Left ventricle myocardium superior (tissue), 1 donor: ENCODE data around the gene RASGEF1B. TPM values are rescaled to one million over a fixed set of nuclear protein-coding genes. Genes with fewer than 3 reads are reported as not detected.
"Not testable (repeated sequence)": the region's sequence is repeated elsewhere in the genome, so short reads cannot be mapped to it uniquely, and the experiment has no call there.

ENCODE experiments used
- ATAC-seq: fragments of 200-7000 bp; cut with Tn5 transposase; one replicate; pipeline ENCODE4 v1.9.1; 2020; ENCODE audit warnings: mild to moderate bottlenecking, moderate library complexity
- DNase-seq: peaks from one replicate; pipeline ENCODE4 v3.0.0-alpha.2; 2020
- intact Hi-C: fragments of 100-400 bp; cut with micrococcal nuclease; formaldehyde crosslinking; loops from one replicate; pipeline ENCODE4 v1.11.0; 2022
- total RNA-seq: library from RNA; stranded (reverse); fragmentation: NEBNext Ultra II Directional; extraction: Animal tissue kit (Norgen Biotek cat#: 25700); gene quantifications from one replicate; pipeline ENCODE4 v1.2.1, GENCODE V29; 2021
- donor health status: DM: no; HTN: yes; CAD: no; lungs with severe emphysema.

RASGEF1B gene
- total RNA-seq, 1 donor from 2014 or later: 2.1 TPM

- DNase-seq (no peak), ATAC-seq (no peak)
- intact Hi-C loops: no loop called here
These were observed 30.9 kb upstream of the RASGEF1B start for GRCh38 chr4:81502564-81502963.

- ATAC-seq (no peak), DNase-seq (no peak)
- intact Hi-C loops: no loop called here
These were observed 28.1 kb upstream of the RASGEF1B start for GRCh38 chr4:81499840-81500239.

GRCh38 chr4:81498551-81499099 lies 26.9 kb upstream of the RASGEF1B start:
- DNase-seq (no peak), ATAC-seq (no peak)
- intact Hi-C loops: no loop called here

GRCh38 chr4:81498046-81498445 lies 26.3 kb upstream of the RASGEF1B start:
- intact Hi-C loops: no loop called here
- ATAC-seq (no peak), DNase-seq (no peak)

- ATAC-seq (no peak), DNase-seq (no peak)
- intact Hi-C loops: no loop called here
These were observed 23.6 kb upstream of the RASGEF1B start for GRCh38 chr4:81495345-81495744.

- ATAC-seq (no peak), DNase-seq (no peak)
- intact Hi-C loops: no loop called here
These were observed 22.3 kb upstream of the RASGEF1B start for GRCh38 chr4:81494031-81494431.

- ATAC-seq: no peak
- no peak for DNase-seq
- intact Hi-C loops: no loop called here
These were observed 21.0 kb upstream of the RASGEF1B start for GRCh38 chr4:81492606-81493230.

- no peak for DNase-seq
- intact Hi-C loops: no loop called here
- peak; percentile 37 for ATAC-seq
These were observed 20.2 kb upstream of the RASGEF1B start for GRCh38 chr4:81491943-81492342.

- intact Hi-C loops: no loop called here
- no peak for ATAC-seq
- DNase-seq: no peak
These were observed 18.9 kb upstream of the RASGEF1B start for GRCh38 chr4:81490403-81491160.

GRCh38 chr4:81486502-81486901 lies 14.8 kb upstream of the RASGEF1B start:
- ATAC-seq (no peak), DNase-seq (no peak)
- intact Hi-C loops: no loop called here

GRCh38 chr4:81485310-81485980 lies 13.7 kb upstream of the RASGEF1B start:
- DNase-seq (no peak), ATAC-seq (peak; percentile 52)
- intact Hi-C loops: no loop called here

GRCh38 chr4:81482326-81482725 lies 10.6 kb upstream of the RASGEF1B start:
- intact Hi-C loops: no loop called here
- ATAC-seq (no peak), DNase-seq (no peak)

- DNase-seq (no peak), ATAC-seq (no peak)
- intact Hi-C loops: no loop called here
These were observed 9.4 kb upstream of the RASGEF1B start for GRCh38 chr4:81481151-81481550.

- intact Hi-C loops, DNase-seq, ATAC-seq: not testable (repeated sequence)
These were observed 7.9 kb upstream of the RASGEF1B start for GRCh38 chr4:81479573-81479972.

GRCh38 chr4:81473331-81474265 lies 1.9 kb upstream of the RASGEF1B start:
- ATAC-seq, DNase-seq, intact Hi-C loops: not testable (repeated sequence)

GRCh38 chr4:81472281-81473182 lies 825 bp upstream of the RASGEF1B start:
- ATAC-seq: peak; percentile 44
- intact Hi-C loops: no loop called here
- DNase-seq: peak; percentile 34

- DNase-seq (no peak), ATAC-seq (no peak)
- intact Hi-C loops: no loop called here
These were observed 464 bp downstream of the RASGEF1B start for GRCh38 chr4:81471298-81471587.
